Endothelial cell of umbilical vein (primary cell): Measurements from ENCODE around the gene GDF11. TPM values are rescaled to one million over a fixed set of nuclear protein-coding genes. Genes with fewer than 3 reads are reported as not detected.

Source experiments
- Bru-seq: library from RNA; stranded (reverse); fragments of 400-500 nt; gene quantifications from one replicate; lab custom pipeline; 2021; lab: Mats Ljungman, UMichigan
- BruChase-seq, 2 experiments: library from RNA; stranded (reverse); fragments of 400-500 nt; gene quantifications; one replicate each; lab custom pipeline; 2021; lab: Mats Ljungman, UMichigan
- BruUV-seq: library from RNA; stranded (reverse); fragments of 400-500 nt; replicated peaks from 2 replicates; lab custom pipeline; 2021; lab: Mats Ljungman, UMichigan
- CTCF ChIA-PET: fragments of 300-600, 350-600 bp; sonication (Branson Sonifier 250); formaldehyde crosslinking; loops from one replicate; lab custom pipeline; 2021; ENCODE audit warnings: antibody characterized with exemption, inconsistent platforms; lab: Charles Lee
- POLR2A ChIA-PET: fragments of 300-600, 350-600 bp; sonication (Branson Sonifier 250); formaldehyde crosslinking; loops from one replicate; lab custom pipeline; 2021; ENCODE audit warnings: antibody characterized with exemption, inconsistent platforms; lab: Charles Lee
- DNase-seq: peaks from one replicate; pipeline ENCODE4 v3.0.0-alpha.2; 2011; ENCODE audit warnings: low read depth, low spot score
- FAIRE-seq: peaks from 2 replicates; lab custom pipeline; 2011; peaks lifted over from hg19 to GRCh38; lab: Jason Lieb, UNC
- H2AFZ ChIP-seq: 2 replicates; pipeline ENCODE4 v1.6.0; 2012; ENCODE audit warnings: low read depth, low read length, control low read depth, inconsistent platforms
- H3K27ac ChIP-seq: 2 replicates; pipeline ENCODE4 v1.5.1; 2011; ENCODE audit warnings: low read depth, mild to moderate bottlenecking, control low read depth, low read length, moderate library complexity; ENCODE audit not compliant: insufficient read depth
- H3K27me3 ChIP-seq, 2 experiments: 2 replicates each; pipeline versions ENCODE4 v1.6.0 to v1.6.1; 2011; ENCODE audit warnings: low read length in 2 of 2, mixed read lengths in 1 of 2; ENCODE audit not compliant: control insufficient read depth in 2 of 2, insufficient read depth in 2 of 2
- H3K36me3 ChIP-seq, 2 experiments: 2 replicates in 1 of 2; 3 replicates in 1 of 2; pipeline ENCODE4 v1.5.1; 2011; ENCODE audit warnings: low read length in 2 of 2, mild to moderate bottlenecking in 1 of 2, moderate library complexity in 1 of 2; ENCODE audit not compliant: control insufficient read depth in 2 of 2, insufficient read depth in 2 of 2; ENCODE audit errors: extremely low read depth in 1 of 2
- H3K4me1 ChIP-seq: 3 replicates; pipeline ENCODE4 v1.5.1; 2011; ENCODE audit warnings: mild to moderate bottlenecking, low read length; ENCODE audit not compliant: control insufficient read depth, insufficient read depth; ENCODE audit errors: extremely low read depth
- H3K4me2 ChIP-seq: 2 replicates; pipeline ENCODE4 v1.6.1; 2011; ENCODE audit warnings: low read length, control low read depth, mixed read lengths; ENCODE audit not compliant: insufficient read depth
- H3K4me3 ChIP-seq, 3 experiments: fragments of 200-600 bp in 1 of 3; sonication (generic), shearing (Covaris generic) in 1 of 3; replicated peaks in 1 of 3; 2 replicates each; pipeline ENCODE4 v1.5.1; 2011 to 2016; ENCODE audit warnings: control low read depth in 3 of 3, low read length in 3 of 3, mild to moderate bottlenecking in 2 of 3, inconsistent platforms in 1 of 3, low read depth in 1 of 3, moderate library complexity in 1 of 3; ENCODE audit not compliant: insufficient read depth in 1 of 3
- H3K79me2 ChIP-seq: 2 replicates; pipeline ENCODE4 v1.6.0; 2012; ENCODE audit warnings: low read length, inconsistent platforms; ENCODE audit not compliant: control insufficient read depth, insufficient read depth
- H3K9ac ChIP-seq: replicated peaks from 2 replicates; pipeline ENCODE3; 2011; ENCODE audit warnings: low read length, control low read depth; ENCODE audit not compliant: insufficient read depth; ENCODE audit errors: extremely low read depth
- H3K9me1 ChIP-seq: replicated peaks from 3 replicates; pipeline ENCODE4 v1.6.0; 2011; ENCODE audit warnings: mild to moderate bottlenecking, low read length; ENCODE audit not compliant: control insufficient read depth, insufficient read depth; ENCODE audit errors: extremely low read depth
- H3K9me3 ChIP-seq: replicated peaks from 2 replicates; pipeline ENCODE4 v1.5.1; 2012; ENCODE audit warnings: low read length, inconsistent platforms; ENCODE audit not compliant: control insufficient read depth, insufficient read depth
- H4K20me1 ChIP-seq: replicated peaks from 2 replicates; pipeline ENCODE3; 2011; ENCODE audit warnings: mild to moderate bottlenecking, low read length; ENCODE audit not compliant: control insufficient read depth, insufficient read depth; ENCODE audit errors: extremely low read depth
- CTCF ChIP-seq, 2 donors: IDR thresholded peaks; 1 replicate in 1 of 2; 2 replicates in 1 of 2; pipeline ENCODE4 v1.5.1; 2011; ENCODE audit warnings: low read length in 2 of 2, mild to moderate bottlenecking in 2 of 2, moderate library complexity in 2 of 2, control low read depth in 1 of 2, inconsistent platforms in 1 of 2, low read depth in 1 of 2; ENCODE audit not compliant: insufficient read depth in 1 of 2; ENCODE audit errors: extremely low read depth in 1 of 2
- EZH2 ChIP-seq: IDR thresholded peaks from 2 replicates; pipeline ENCODE4 v1.6.1; 2012; ENCODE audit warnings: borderline replicate concordance, low read depth, mild to moderate bottlenecking, moderate library complexity, low read length, inconsistent platforms; ENCODE audit not compliant: severe bottlenecking
- FOS ChIP-seq: IDR thresholded peaks from 2 replicates; pipeline ENCODE4 v1.6.1; 2011; ENCODE audit warnings: mild to moderate bottlenecking, low read length, moderate library complexity, borderline replicate concordance; ENCODE audit not compliant: insufficient read depth
- GATA2 ChIP-seq: IDR thresholded peaks from 2 replicates; pipeline ENCODE4 v1.7.0; 2011; ENCODE audit warnings: low read depth, mild to moderate bottlenecking, moderate library complexity, mixed read lengths, low read length; ENCODE audit not compliant: insufficient read length, insufficient read depth
- JUN ChIP-seq: IDR thresholded peaks from 2 replicates; pipeline ENCODE4 v1.6.1; 2011; ENCODE audit warnings: borderline replicate concordance, low read depth; ENCODE audit not compliant: insufficient read length, insufficient read depth
- MYC ChIP-seq: IDR thresholded peaks from one replicate; pipeline ENCODE4 v1.6.1; 2011; ENCODE audit warnings: mild to moderate bottlenecking, low read depth, low read length
- POLR2A ChIP-seq: IDR thresholded peaks from 2 replicates; pipeline ENCODE4 v1.6.1; 2012; ENCODE audit warnings: low read depth, mild to moderate bottlenecking, control low read depth, low read length
- POLR2AphosphoS5 ChIP-seq: IDR thresholded peaks from 2 replicates; pipeline ENCODE4 v1.6.1; 2012; ENCODE audit warnings: low read depth, mild to moderate bottlenecking, control low read depth, low read length, moderate library complexity; ENCODE audit not compliant: insufficient read depth
- dilution Hi-C: fragments of 300-500 bp; cut with MboI; formaldehyde crosslinking; loops from one replicate; pipeline ENCODE4 v1.15.0; 2019; ENCODE audit warnings: low sequenced_read_pairs; ENCODE audit not compliant: extremely low pct_ligation_motif_present
- intact Hi-C: fragments of 100-400 bp; cut with micrococcal nuclease; formaldehyde crosslinking; loops from one replicate; pipeline ENCODE4 v1.10.0; 2022
- long read RNA-seq: library from polyadenylated mRNA; stranded (forward); transcript quantifications from one replicate; pipeline ENCODE4 v2.0.0, GENCODE V29; 2021
- polyA minus RNA-seq, 3 experiments: library from RNA; depleted of rRNA, polyadenylated mRNA; stranded (reverse); fragments of >200 nt; gene quantifications; 1 replicate in 1 of 3; 2 replicates in 2 of 3; pipeline ENCODE4 v1.2.3, GENCODE V29; 2011
- polyA plus RNA-seq, 4 experiments: library from polyadenylated mRNA; depleted of rRNA in 3 of 4; stranded (reverse) in 3 of 4; unstranded in 1 of 4; fragments of >200 nt; gene quantifications; 2 replicates each; pipeline versions ENCODE4 v1.2.1 to v1.2.3, GENCODE V29; 2011 to 2012; ENCODE audit warnings: missing spikeins in 1 of 4
- total RNA-seq: library from RNA; stranded (reverse); gene quantifications from 2 replicates; pipeline ENCODE4 v1.2.3, GENCODE V29; 2021
- TF ChIP-seq, protein P1 (sequence below): IDR thresholded peaks from 2 replicates; pipeline ENCODE4 v1.6.1; 2011; ENCODE audit not compliant: insufficient read depth, insufficient read length

GDF11 gene
- 18.7 and 19.8 TPM in 2 replicates for total RNA-seq
- polyA plus RNA-seq: 10.0 and 11.6 TPM in 2 replicates
- polyA plus RNA-seq (2011; cell fraction: cytosol; rRNA removed): 7.6 and 9.6 TPM in 2 replicates
- 4.3 and 4.6 TPM in 2 replicates for polyA plus RNA-seq (2011; cell fraction: nucleus; rRNA removed)
- polyA plus RNA-seq (2012): 18.4 and 22.3 TPM in 2 replicates
- polyA minus RNA-seq: 7.5 and 10.6 TPM in 2 replicates
- 3.0 TPM for polyA minus RNA-seq (2011; cell fraction: cytosol; rRNA and poly(A)+ RNA removed)
- 2.3 and 5.0 TPM in 2 replicates for polyA minus RNA-seq (2011; cell fraction: nucleus; rRNA and poly(A)+ RNA removed)
- Bru-seq, nascent RNA: percentile 53 among the genes with signal in this experiment
- BruChase-seq, experiment 1, labeled RNA remaining after a 6-hour chase: percentile 74 among the genes with signal in this experiment
- percentile 66 among the genes with signal in this experiment for BruChase-seq, experiment 2, labeled RNA remaining after a 2-hour chase
- long read RNA-seq, partial matches to known transcripts: 2 of 14 reads
- long read RNA-seq, other reads (novel, unspliced or antisense): 12 of 14 reads

GRCh38 chr12:55742719-55743405 is at the start of gene GDF11:
TSS of gene GDF11 (plus strand) at chr12:55743122. CDS start at chr12:55743317, 195 bp downstream.
- H3K36me3 ChIP-seq: no peaks in the 10 kb centered on the region
- no peak within 1 kb of the TSS for H3K27ac ChIP-seq
- peak within 1 kb of the TSS; percentile 68 for H3K4me2 ChIP-seq
- peak within 1 kb of the TSS; percentile 94 for H2AFZ ChIP-seq
- H3K27me3 ChIP-seq: no peaks in the 10 kb centered on the region
- BruUV-seq: no TSS peak
- FAIRE-seq (peak; percentile 56), DNase-seq (peak; percentile 64)
- dilution Hi-C loops: no loop called here
- ChIA-PET POLR2A (no interaction called here), CTCF (interaction anchor here (1.0 to 2.9 kb wide), 9 partner anchors 9 to 361 kb away, joined by 3 to 12 read pairs (median 4); partner anchors contain the start of genes ORMDL2 and SARNP)
- H4K20me1 ChIP-seq: no peaks in the 10 kb centered on the region
- H3K79me2 ChIP-seq: no peaks in the 10 kb centered on the region
- no peaks in the 10 kb centered on the region for H3K9me3 ChIP-seq
- H3K4me3 ChIP-seq: peak within 1 kb of the TSS; percentile 2 to 75 (median 35)
- H3K9me1 ChIP-seq: no peaks in the 10 kb centered on the region
- peak within 1 kb of the TSS; percentile 47 for H3K9ac ChIP-seq
- peaks cover 17% of the 10 kb centered on the region for H3K4me1 ChIP-seq
- TF ChIP-seq, protein P1, sequence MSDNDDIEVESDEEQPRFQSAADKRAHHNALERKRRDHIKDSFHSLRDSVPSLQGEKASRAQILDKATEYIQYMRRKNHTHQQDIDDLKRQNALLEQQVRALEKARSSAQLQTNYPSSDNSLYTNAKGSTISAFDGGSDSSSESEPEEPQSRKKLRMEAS: no peak
- no peak for TF ChIP-seq EZH2
- TF ChIP-seq POLR2A: no peak
- TF ChIP-seq FOS: no peak
- no peak for TF ChIP-seq GATA2
- TF ChIP-seq MYC: no peak
- TF ChIP-seq CTCF (IDR thresholded peaks at IDR 0.05; ENCODE audit: extremely low read depth in 1 of 2, insufficient read depth in 1 of 2, low read depth in 1 of 2, low read length in 2 of 2): no peak
- TF ChIP-seq JUN: no peak
- no peak for TF ChIP-seq POLR2AphosphoS5
- intact Hi-C loops: loop anchor here (1.0 kb wide), 1 partner anchor 375 kb away; the partner anchor contains the start of gene ZC3H10
